WTC11 (cell line): ENCODE results near the gene PCNA. TPM values are rescaled to one million over a fixed set of nuclear protein-coding genes. Genes with fewer than 3 reads are reported as not detected.
A peak's percentile ranks its signal among the peaks of the same experiment; 100 is the strongest.

Source experiments
- ATAC-seq: fragments of 200-7000 bp; cut with Tn5 transposase; 2 replicates; pipeline ENCODE4 v1.10.0; 2021; ENCODE audit warnings: mild to moderate bottlenecking, moderate library complexity
- CTCF ChIA-PET: fragments of 300-600 bp; sonication (Branson Sonifier 250); formaldehyde crosslinking; loops from one replicate; lab custom pipeline; 2021; ENCODE audit warnings: antibody characterized with exemption; lab: Charles Lee
- POLR2A ChIA-PET: fragments of 350-600 bp; sonication (Branson Sonifier 250); formaldehyde crosslinking; loops from one replicate; lab custom pipeline; 2021; ENCODE audit warnings: antibody characterized with exemption; lab: Charles Lee
- DNase-seq: peaks from one replicate; pipeline ENCODE4 v3.0.0; 2021; ENCODE audit warnings: low spot score
- H3K27ac Mint-ChIP-seq: 2 replicates; pipeline ENCODE4 v1.8.0; 2021; ENCODE audit warnings: mixed read lengths
- H3K27me3 Mint-ChIP-seq: 2 replicates; pipeline ENCODE4 v1.8.0; 2021; ENCODE audit warnings: low read depth, mild to moderate bottlenecking, moderate library complexity, mixed read lengths
- H3K36me3 Mint-ChIP-seq: 2 replicates; pipeline ENCODE4 v1.8.0; 2021; ENCODE audit warnings: mixed read lengths
- H3K4me1 Mint-ChIP-seq: 2 replicates; pipeline ENCODE4 v1.8.0; 2022; ENCODE audit warnings: mixed read lengths
- H3K4me3 Mint-ChIP-seq: 2 replicates; pipeline ENCODE4 v1.8.0; 2021; ENCODE audit warnings: mild to moderate bottlenecking, moderate library complexity, mixed read lengths
- H3K9me3 Mint-ChIP-seq: 2 replicates; pipeline ENCODE4 v1.8.0; 2021; ENCODE audit warnings: mixed read lengths
- ARID4B ChIP-seq: sonication (generic); formaldehyde crosslinking; IDR thresholded peaks from 2 replicates; pipeline ENCODE4 v1.8.0; 2023; ENCODE audit warnings: missing genetic modification reagents, mild to moderate bottlenecking, borderline replicate concordance
- ATF1 ChIP-seq: sonication (generic); formaldehyde crosslinking; IDR thresholded peaks from 2 replicates; pipeline ENCODE4 v1.8.1; 2023; ENCODE audit warnings: mild to moderate bottlenecking, moderate library complexity, missing genetic modification reagents
- FOXK1 ChIP-seq: sonication (generic); formaldehyde crosslinking; IDR thresholded peaks from 2 replicates; pipeline ENCODE4 v1.8.0; 2022; ENCODE audit warnings: mild to moderate bottlenecking, moderate library complexity, missing genetic modification reagents
- HMGXB4 ChIP-seq: sonication (generic); formaldehyde crosslinking; IDR thresholded peaks from 2 replicates; pipeline ENCODE4 v1.8.1; 2023; ENCODE audit warnings: mild to moderate bottlenecking, moderate library complexity, missing genetic modification reagents
- JUN ChIP-seq: sonication (generic); formaldehyde crosslinking; IDR thresholded peaks from 2 replicates; pipeline ENCODE4 v1.8.0; 2023; ENCODE audit warnings: mild to moderate bottlenecking, missing genetic modification reagents
- NFATC4 ChIP-seq: fragments of 250-450 bp; sonication (Bioruptor Pico); IDR thresholded peaks from 2 replicates; pipeline ENCODE4 v1.9.0; 2021; ENCODE audit warnings: mild to moderate bottlenecking
- NR2C2 ChIP-seq: sonication (generic); formaldehyde crosslinking; IDR thresholded peaks from 2 replicates; pipeline ENCODE4 v1.8.0; 2022; ENCODE audit warnings: mild to moderate bottlenecking, missing genetic modification reagents
- PRRX2 ChIP-seq: fragments of 250-450 bp; sonication (Bioruptor Pico); IDR thresholded peaks from 2 replicates; pipeline ENCODE4 v1.8.0; 2021; ENCODE audit warnings: mild to moderate bottlenecking
- RORB ChIP-seq: fragments of 250-450 bp; sonication (Bioruptor Pico); IDR thresholded peaks from 2 replicates; pipeline ENCODE4 v1.9.0; 2021; ENCODE audit warnings: mild to moderate bottlenecking
- USF2 ChIP-seq: sonication (generic); formaldehyde crosslinking; IDR thresholded peaks from 2 replicates; pipeline ENCODE4 v1.8.1; 2023; ENCODE audit warnings: mild to moderate bottlenecking, missing genetic modification reagents, moderate library complexity
- ZNF121 ChIP-seq: sonication (generic); formaldehyde crosslinking; IDR thresholded peaks from 2 replicates; pipeline ENCODE4 v1.8.0; 2023; ENCODE audit warnings: missing genetic modification reagents
- ZNF232 ChIP-seq: sonication (generic); formaldehyde crosslinking; IDR thresholded peaks from 2 replicates; pipeline ENCODE4 v1.8.0; 2022; ENCODE audit warnings: mild to moderate bottlenecking, missing genetic modification reagents
- ZNF425 ChIP-seq: fragments of 250-450 bp; sonication (Bioruptor Pico); conservative IDR thresholded peaks from 2 replicates; pipeline ENCODE4 v1.9.0; 2021; ENCODE audit warnings: mild to moderate bottlenecking
- ZSCAN18 ChIP-seq: fragments of 250-450 bp; sonication (Bioruptor Pico); IDR thresholded peaks from 2 replicates; pipeline ENCODE4 v2.1.2; 2022; ENCODE audit warnings: mild to moderate bottlenecking, moderate library complexity
- total RNA-seq: library from RNA; stranded (reverse); gene quantifications from 3 replicates; pipeline ENCODE4 v1.2.3, GENCODE V29; 2021

PCNA gene
- total RNA-seq, 1 experiment from 2014 or later: 262 TPM

- H3K9me3 Mint-ChIP-seq: no peaks in the 10 kb centered on the region
- peaks cover 47% of the 10 kb centered on the region for H3K4me1 Mint-ChIP-seq
- no peak for DNase-seq
- H3K27me3 Mint-ChIP-seq: no peaks in the 10 kb centered on the region
- H3K4me3 Mint-ChIP-seq: peak overlapping the region; percentile 93
- ATAC-seq: no peak
- POLR2A ChIA-PET: no interaction called here
- peaks cover 49% of the 10 kb centered on the region for H3K36me3 Mint-ChIP-seq
- H3K27ac Mint-ChIP-seq: peak overlapping the region; percentile 97
- no peak for TF ChIP-seq ZNF425 (CRISPR knock-in tag)
- no peak for TF ChIP-seq ZNF121 (CRISPR knock-in tag)
- no peak for TF ChIP-seq RORB (CRISPR knock-in tag)
- no peak for TF ChIP-seq ZNF232 (CRISPR knock-in tag)
- TF ChIP-seq ATF1 (CRISPR knock-in tag): 0 out of 2 replicates have a peak, but pooled peaks have one; percentile 8
- TF ChIP-seq PRRX2: no peak
- TF ChIP-seq, all 79 proteins: peak for 1
- CTCF ChIA-PET: interaction anchor here (1.4 to 3.7 kb wide), 2 partner anchors 8 to 74 kb away, joined by 4 to 23 read pairs; partner anchors contain the start of gene CDS2
Observed at GRCh38 chr20:5118220-5119142, 1.3 kb downstream of the PCNA start.

- Mint-ChIP-seq H3K4me3 (peak overlapping the region; percentile 93), H3K9me3 (no peaks in the 10 kb centered on the region), H3K4me1 (peaks cover 46% of the 10 kb centered on the region), H3K27ac (no peak overlapping the region), H3K27me3 (no peaks in the 10 kb centered on the region), H3K36me3 (peaks cover 53% of the 10 kb centered on the region)
- ChIA-PET CTCF (no interaction called here), POLR2A (no interaction called here)
- no peak for TF ChIP-seq JUN
- TF ChIP-seq NFATC4 (CRISPR knock-in tag): 0 out of 2 replicates have a peak, but pooled peaks have one; percentile 17
- TF ChIP-seq ZSCAN18 (CRISPR knock-in tag): no peak
- no peak for TF ChIP-seq NR2C2
- TF ChIP-seq ARID4B (CRISPR knock-in tag): no peak
- no peak for TF ChIP-seq FOXK1 (CRISPR knock-in tag)
- TF ChIP-seq HMGXB4 (CRISPR knock-in tag): no peak
- no peak for TF ChIP-seq USF2
- no peak for ATAC-seq
- DNase-seq: no peak
Observed at GRCh38 chr20:5116875-5117274, 2.9 kb downstream of the PCNA start.
